T-cell (primary cell): ENCODE results near the gene AIG1. TPM values are rescaled to one million over a fixed set of nuclear protein-coding genes. Genes with fewer than 3 reads are reported as not detected.
"Not testable (repeated sequence)": the region's sequence is repeated elsewhere in the genome, so short reads cannot be mapped to it uniquely, and the experiment has no call there.

ENCODE experiments used
- ATAC-seq, 4 experiments: fragments of 200-7000 bp in 3 of 4; fragments of 150-1000 bp in 1 of 4; cut with Tn5 transposase; replicated peaks in 1 of 4; 1 replicate in 3 of 4; 2 replicates in 1 of 4; pipeline ENCODE4 v1.10.0; 2021; ENCODE audit warnings: moderate library complexity in 3 of 4, mild to moderate bottlenecking in 2 of 4, moderate number of reproducible peaks in 1 of 4
- CTCF ChIA-PET, 2 donors: fragments of 300-600 bp; sonication (Branson Sonifier 250); formaldehyde crosslinking; loops; one replicate each; lab custom pipeline; 2022; ENCODE audit warnings: antibody characterized with exemption in 2 of 2; lab: Charles Lee
- POLR2A ChIA-PET, 2 donors: fragments of 300-600 bp; sonication (Branson Sonifier 250); formaldehyde crosslinking; loops; one replicate each; lab custom pipeline; 2022; ENCODE audit warnings: antibody characterized with exemption in 2 of 2; lab: Charles Lee
- DNase-seq, 35 experiments: peaks; one replicate each; pipeline versions ENCODE4 v3.0.0 to v3.0.0-alpha.2; 2013 to 2023
- H3K27ac ChIP-seq: one replicate; pipeline ENCODE4 v1.5.1; 2013; ENCODE audit warnings: low read length
- H3K27me3 ChIP-seq, 2 experiments: replicated peaks in 1 of 2; 1 replicate in 1 of 2; 2 replicates in 1 of 2; pipeline versions ENCODE4 v1.6.1 to v1.7.0; 2013; ENCODE audit warnings: low read length in 1 of 2, mixed read lengths in 1 of 2; ENCODE audit not compliant: control insufficient read depth in 2 of 2, insufficient read depth in 2 of 2; ENCODE audit errors: extremely low read depth in 1 of 2
- H3K36me3 ChIP-seq, 2 donors: 1 replicate in 1 of 2; 2 replicates in 1 of 2; pipeline versions ENCODE4 v1.6.1 to v1.7.0; 2013; ENCODE audit warnings: low read length in 1 of 2; ENCODE audit not compliant: control insufficient read depth in 2 of 2, insufficient read depth in 1 of 2; ENCODE audit errors: extremely low read depth in 1 of 2
- H3K4me1 ChIP-seq, 2 experiments: 1 replicate in 1 of 2; 2 replicates in 1 of 2; pipeline versions ENCODE4 v1.6.1 to v1.7.0; 2013; ENCODE audit warnings: low read length in 2 of 2, mixed read lengths in 1 of 2; ENCODE audit not compliant: insufficient read depth in 2 of 2, control insufficient read depth in 1 of 2; ENCODE audit errors: extremely low read depth in 1 of 2
- H3K4me3 ChIP-seq, 2 donors: 1 replicate in 1 of 2; 2 replicates in 1 of 2; pipeline versions ENCODE4 v1.5.1 to v1.7.0; 2013; ENCODE audit warnings: mild to moderate bottlenecking in 2 of 2, low read length in 1 of 2, moderate library complexity in 1 of 2; ENCODE audit not compliant: control insufficient read depth in 1 of 2; ENCODE audit errors: extremely low read depth in 1 of 2
- H3K9me3 ChIP-seq: 2 replicates; pipeline ENCODE4 v1.7.0; 2013
- H3K27ac Mint-ChIP-seq, 2 donors: one replicate each; pipeline ENCODE4 v1.8.0; 2020 to 2021; ENCODE audit warnings: mild to moderate bottlenecking in 2 of 2, mixed read lengths in 2 of 2
- H3K27me3 Mint-ChIP-seq, 2 donors: one replicate each; pipeline ENCODE4 v1.8.0; 2021 to 2022; ENCODE audit warnings: mixed read lengths in 2 of 2
- H3K36me3 Mint-ChIP-seq: one replicate; pipeline ENCODE4 v1.8.0; 2021; ENCODE audit warnings: mixed read lengths
- H3K4me1 Mint-ChIP-seq, 3 donors: one replicate each; pipeline ENCODE4 v1.8.0; 2020 to 2022; ENCODE audit warnings: mixed read lengths in 3 of 3, mild to moderate bottlenecking in 1 of 3
- H3K4me3 Mint-ChIP-seq, 3 donors: one replicate each; pipeline ENCODE4 v1.8.0; 2020 to 2022; ENCODE audit warnings: mild to moderate bottlenecking in 3 of 3, mixed read lengths in 3 of 3, moderate library complexity in 3 of 3
- H3K9me3 Mint-ChIP-seq, 3 donors: one replicate each; pipeline ENCODE4 v1.8.0; 2020 to 2022; ENCODE audit warnings: mixed read lengths in 3 of 3
- WGBS: methylation state at CpG from one replicate; pipeline ENCODE4 v1.1.5; 2013; ENCODE audit warnings: missing lambda C conversion rate; ENCODE audit not compliant: insufficient coverage; 5-methylcytosine and 5-hydroxymethylcytosine counted together
- total RNA-seq, 35 experiments: library from RNA in 6 of 35; stranded (reverse) in 6 of 35; fragments of 120-200 nt in 1 of 35; gene quantifications; one replicate each; pipeline versions ENCODE4 v1.2.1 to v1.2.4 and lab custom pipeline; 2013 to 2026

The AIG1 gene
- total RNA-seq, 5 donors from 2014 or later (not counting 1 experiment from before 2014, with no cell fraction given), result 6.0 to 13.4 (median 7.6) TPM

DNA sequence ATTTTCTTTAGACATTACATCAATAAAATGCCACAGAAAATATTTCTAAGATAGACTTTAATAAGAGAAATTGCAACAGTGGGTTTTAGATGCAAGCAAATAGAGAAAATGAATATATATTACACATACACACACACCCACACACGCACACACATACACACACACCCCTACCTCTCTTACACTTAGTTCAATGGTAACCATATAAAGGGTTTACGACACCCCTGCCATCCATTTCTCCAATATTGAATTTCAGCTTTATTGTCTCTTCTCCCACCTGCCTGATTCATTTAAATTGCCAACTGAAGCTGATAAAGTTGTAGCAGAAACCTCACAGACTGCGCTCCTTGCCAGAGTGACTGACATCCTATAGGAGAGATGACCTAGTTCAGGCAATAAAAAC is 235.2 kb downstream of the AIG1 start:
- no peak for ATAC-seq
- no peaks in the 10 kb centered on the region for H3K36me3 ChIP-seq
- DNase-seq, result no peak
- Mint-ChIP-seq H3K9me3 (no peaks in the 10 kb centered on the region), H3K36me3 (peaks cover 5% of the 10 kb centered on the region), H3K27ac (no peak overlapping the region), H3K27me3 (no peaks in the 10 kb centered on the region), H3K4me3 (no peak overlapping the region), H3K4me1 (no peaks in the 10 kb centered on the region)
- no peaks in the 10 kb centered on the region for H3K4me1 ChIP-seq
- H3K27me3 ChIP-seq, result no peaks in the 10 kb centered on the region
- ChIA-PET POLR2A (no interaction called here), CTCF (no interaction called here)
- no peak overlapping the region for H3K4me3 ChIP-seq
- no peak overlapping the region for H3K27ac ChIP-seq
- H3K9me3 ChIP-seq, result no peaks in the 10 kb centered on the region
- no CpG with 5 or more reads among the region's 3 CpGs for WGBS

GRCh38 chr6:143298071-143298470 is 237.4 kb downstream of the AIG1 start:
- Histone ChIP-seq H3K9me3 (no peaks in the 10 kb centered on the region), H3K4me3 (no peak overlapping the region), H3K4me1 (no peaks in the 10 kb centered on the region), H3K36me3 (no peaks in the 10 kb centered on the region), H3K27ac (no peak overlapping the region), H3K27me3 (no peaks in the 10 kb centered on the region)
- CTCF ChIA-PET, result no interaction called here
- Mint-ChIP-seq H3K9me3 (peaks cover 0 to 5% (median 0%) of the 10 kb centered on the region in 3 donors), H3K27me3 (no peaks in the 10 kb centered on the region), H3K27ac (no peak overlapping the region), H3K4me1 (no peaks in the 10 kb centered on the region), H3K36me3 (peaks cover 9% of the 10 kb centered on the region), H3K4me3 (no peak overlapping the region)
- no peak for ATAC-seq
- POLR2A ChIA-PET, result no interaction called here
- no peak for DNase-seq
- WGBS, result no CpG with 5 or more reads among the region's 1 CpG

- Histone ChIP-seq H3K36me3 (no peaks in the 10 kb centered on the region), H3K27ac (no peak overlapping the region), H3K27me3 (no peaks in the 10 kb centered on the region), H3K9me3 (no peaks in the 10 kb centered on the region), H3K4me1 (no peaks in the 10 kb centered on the region), H3K4me3 (no peak overlapping the region)
- Mint-ChIP-seq H3K9me3 (peaks cover 0 to 5% (median 0%) of the 10 kb centered on the region in 3 donors), H3K4me1 (no peaks in the 10 kb centered on the region), H3K4me3 (no peak overlapping the region), H3K36me3 (peaks cover 9% of the 10 kb centered on the region), H3K27me3 (no peaks in the 10 kb centered on the region), H3K27ac (no peak overlapping the region)
- 60% methylated on average over 3 of the region's 6 CpGs for WGBS
- no peak for DNase-seq
- ATAC-seq, result no peak
- ChIA-PET POLR2A (no interaction called here), CTCF (no interaction called here)
Measured at GRCh38 chr6:143299253-143300166, 238.8 kb downstream of the AIG1 start.

DNA sequence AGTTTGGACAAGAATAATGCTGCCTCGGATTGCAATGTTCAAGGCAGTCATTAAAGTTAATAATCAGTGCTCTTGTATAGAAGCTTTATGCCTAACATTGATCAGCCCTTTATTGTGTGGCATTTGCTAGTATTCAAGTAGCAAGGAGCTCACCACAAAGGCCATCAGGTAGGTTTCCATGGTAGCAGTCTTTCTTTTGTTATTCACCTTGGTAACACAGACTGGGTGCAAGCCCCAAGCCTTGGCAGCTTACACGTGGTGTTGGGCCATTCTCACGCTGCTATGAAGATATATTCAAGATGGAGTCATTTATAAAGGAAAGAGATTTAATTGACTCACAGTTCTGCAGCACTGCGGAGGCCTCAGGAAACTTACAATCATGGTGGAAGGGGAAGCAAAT is 240.5 kb downstream of the AIG1 start:
- no peak overlapping the region for H3K4me3 Mint-ChIP-seq
- 83% methylated on average over 2 of the region's 4 CpGs for WGBS
- H3K4me1 ChIP-seq, result no peaks in the 10 kb centered on the region
- no peak for DNase-seq
- H3K27me3 Mint-ChIP-seq, result no peaks in the 10 kb centered on the region
- peaks cover 9% of the 10 kb centered on the region for H3K36me3 Mint-ChIP-seq
- no peak overlapping the region for H3K27ac Mint-ChIP-seq
- no peak for ATAC-seq
- H3K4me1 Mint-ChIP-seq, result no peaks in the 10 kb centered on the region
- H3K4me3 ChIP-seq, result no peak overlapping the region
- H3K9me3 Mint-ChIP-seq, result peaks cover 0 to 5% (median 0%) of the 10 kb centered on the region in 3 donors
- ChIA-PET POLR2A (no interaction called here), CTCF (no interaction called here)
- H3K27me3 ChIP-seq, result no peaks in the 10 kb centered on the region
- H3K9me3 ChIP-seq, result no peaks in the 10 kb centered on the region
- no peak overlapping the region for H3K27ac ChIP-seq
- H3K36me3 ChIP-seq, result no peaks in the 10 kb centered on the region

DNA sequence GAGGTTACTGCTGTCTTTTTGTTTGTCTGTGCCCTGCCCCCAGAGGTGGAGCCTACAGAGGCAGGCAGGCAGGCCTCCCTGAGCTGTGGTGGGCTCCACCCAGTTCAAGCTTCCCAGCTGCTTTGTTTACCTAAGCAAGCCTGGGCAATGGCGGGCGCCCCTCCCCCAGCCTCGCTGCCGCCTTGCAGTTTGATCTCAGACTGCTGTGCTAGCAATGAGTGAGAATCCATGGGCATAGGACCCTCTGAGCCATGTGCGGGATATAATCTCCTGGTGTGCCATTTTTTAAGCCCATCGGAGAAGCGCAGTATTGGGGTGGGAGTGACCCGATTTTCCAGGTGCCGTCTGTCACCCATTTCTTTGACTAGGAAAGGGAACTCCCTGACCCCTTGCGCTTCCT is 247.1 kb downstream of the AIG1 start:
- H3K27ac Mint-ChIP-seq, CTCF ChIA-PET, ATAC-seq, H3K27me3 ChIP-seq, DNase-seq, POLR2A ChIA-PET, H3K4me1 Mint-ChIP-seq, H3K9me3 ChIP-seq, H3K27ac ChIP-seq, H3K4me3 ChIP-seq, H3K27me3 Mint-ChIP-seq, H3K36me3 ChIP-seq, H3K36me3 Mint-ChIP-seq, H3K4me3 Mint-ChIP-seq, H3K4me1 ChIP-seq: not testable (repeated sequence)
- H3K9me3 Mint-ChIP-seq, result peaks cover 8 to 12% (median 10%) of the 10 kb centered on the region in 3 donors
- WGBS, result 100% methylated on average over 2 of the region's 10 CpGs

- 90% methylated on average over 2 of the region's 4 CpGs for WGBS
- Histone ChIP-seq H3K9me3 (no peaks in the 10 kb centered on the region), H3K27ac (no peak overlapping the region), H3K4me1 (no peaks in the 10 kb centered on the region), H3K27me3 (no peaks in the 10 kb centered on the region), H3K36me3 (no peaks in the 10 kb centered on the region), H3K4me3 (no peak overlapping the region)
- CTCF ChIA-PET, result no interaction called here
- H3K9me3 Mint-ChIP-seq, result peaks cover 27 to 45% (median 43%) of the 10 kb centered on the region in 3 donors
- H3K27me3 Mint-ChIP-seq, result peaks cover 0 to 12% of the 10 kb centered on the region in 2 donors
- POLR2A ChIA-PET, result no interaction called here
- no peak overlapping the region for H3K4me3 Mint-ChIP-seq
- no peak overlapping the region for H3K27ac Mint-ChIP-seq
- no peaks in the 10 kb centered on the region for H3K4me1 Mint-ChIP-seq
- DNase-seq (no peak), ATAC-seq (no peak)
- peaks cover 5% of the 10 kb centered on the region for H3K36me3 Mint-ChIP-seq
Measured at GRCh38 chr6:143313163-143313562, 252.5 kb downstream of the AIG1 start.
